ENCODE measurements around the gene TMEM51.

TMEM51 gene

GRCh38 chr1:15187175-15188129, 33.9 kb downstream of the TMEM51 start:
- DNase-seq (ENCODE audit: insufficient read length, low spot score) = no peak
- TF ChIP-seq, protein P1, sequence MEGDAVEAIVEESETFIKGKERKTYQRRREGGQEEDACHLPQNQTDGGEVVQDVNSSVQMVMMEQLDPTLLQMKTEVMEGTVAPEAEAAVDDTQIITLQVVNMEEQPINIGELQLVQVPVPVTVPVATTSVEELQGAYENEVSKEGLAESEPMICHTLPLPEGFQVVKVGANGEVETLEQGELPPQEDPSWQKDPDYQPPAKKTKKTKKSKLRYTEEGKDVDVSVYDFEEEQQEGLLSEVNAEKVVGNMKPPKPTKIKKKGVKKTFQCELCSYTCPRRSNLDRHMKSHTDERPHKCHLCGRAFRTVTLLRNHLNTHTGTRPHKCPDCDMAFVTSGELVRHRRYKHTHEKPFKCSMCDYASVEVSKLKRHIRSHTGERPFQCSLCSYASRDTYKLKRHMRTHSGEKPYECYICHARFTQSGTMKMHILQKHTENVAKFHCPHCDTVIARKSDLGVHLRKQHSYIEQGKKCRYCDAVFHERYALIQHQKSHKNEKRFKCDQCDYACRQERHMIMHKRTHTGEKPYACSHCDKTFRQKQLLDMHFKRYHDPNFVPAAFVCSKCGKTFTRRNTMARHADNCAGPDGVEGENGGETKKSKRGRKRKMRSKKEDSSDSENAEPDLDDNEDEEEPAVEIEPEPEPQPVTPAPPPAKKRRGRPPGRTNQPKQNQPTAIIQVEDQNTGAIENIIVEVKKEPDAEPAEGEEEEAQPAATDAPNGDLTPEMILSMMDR (IDR thresholded peaks at IDR 0.05; ENCODE audit: insufficient read depth, missing control alignments) = no peak
- FAIRE-seq = no peak

- FAIRE-seq (no peak), DNase-seq (ENCODE audit: insufficient read length, low spot score) (no peak)
- TF ChIP-seq, protein P1 (IDR thresholded peaks at IDR 0.05; ENCODE audit: insufficient read depth, missing control alignments) = no peak
Observed at GRCh38 chr1:15188130-15188524, 34.6 kb downstream of the TMEM51 start.

GRCh38 chr1:15188678-15189077, 35.1 kb downstream of the TMEM51 start:
- FAIRE-seq (no peak), DNase-seq (ENCODE audit: insufficient read length, low spot score) (no peak)
- TF ChIP-seq, protein P1 (IDR thresholded peaks at IDR 0.05; ENCODE audit: insufficient read depth, missing control alignments) = no peak

DNA sequence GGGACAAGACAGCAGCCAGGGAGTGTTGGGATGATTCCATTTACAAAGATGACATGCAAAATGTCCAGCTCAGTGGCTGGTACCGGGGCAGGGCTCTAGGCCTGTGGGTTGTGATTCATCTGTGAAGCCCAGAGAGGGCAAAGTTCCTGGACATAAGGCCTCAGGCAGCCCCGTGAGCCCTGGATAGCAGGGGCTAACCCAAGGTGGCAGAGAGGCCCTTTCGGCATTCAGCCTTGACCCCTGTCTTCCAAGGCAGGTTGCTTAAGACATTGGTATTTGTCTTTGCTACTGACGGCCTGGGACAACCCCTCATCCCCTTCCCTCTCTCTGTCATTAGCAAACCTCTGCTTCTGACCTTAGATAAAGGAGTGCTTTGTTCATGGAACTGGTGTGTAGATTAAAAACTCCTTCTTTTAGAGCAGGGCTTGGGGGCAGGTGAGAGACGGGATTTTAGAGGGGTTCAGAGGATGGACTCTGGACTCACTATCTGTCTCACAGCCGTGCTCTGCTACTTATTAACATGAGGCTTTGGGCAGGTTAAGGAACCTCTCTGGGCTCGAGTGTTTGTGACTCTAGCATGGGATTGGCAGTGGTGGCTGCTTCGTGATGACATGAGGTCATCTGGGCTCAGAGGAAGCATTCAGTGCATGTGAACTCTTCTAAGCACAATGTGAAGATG, 36.3 kb downstream of the TMEM51 start:
- FAIRE-seq = no peak
- no peak for DNase-seq (ENCODE audit: insufficient read length, low spot score)
- TF ChIP-seq, protein P1 (IDR thresholded peaks at IDR 0.05; ENCODE audit: insufficient read depth, missing control alignments) = no peak

DNA sequence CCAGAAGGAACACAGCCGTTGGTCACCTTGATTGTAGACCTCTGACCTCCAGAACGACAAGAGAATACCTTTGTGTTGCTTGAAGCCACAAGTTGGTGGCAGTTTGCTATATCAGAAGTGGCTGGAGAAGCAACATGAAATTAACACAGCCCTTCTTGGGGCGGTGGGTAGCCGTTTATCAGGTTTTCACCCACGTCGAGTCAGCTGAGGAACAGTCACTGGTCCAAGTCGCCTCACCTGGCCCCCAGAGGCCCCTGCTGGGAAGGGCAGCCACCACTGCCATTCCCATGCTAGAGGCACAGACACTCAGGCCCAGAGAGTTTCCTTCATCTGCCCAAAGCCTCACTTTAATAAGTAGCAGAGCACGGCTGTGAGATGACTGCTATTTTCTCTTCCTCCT, 37.7 kb downstream of the TMEM51 start:
- no peak for FAIRE-seq
- no peak for DNase-seq (ENCODE audit: insufficient read length, low spot score)
- TF ChIP-seq, protein P1 (IDR thresholded peaks at IDR 0.05; ENCODE audit: insufficient read depth, missing control alignments) = no peak

GRCh38 chr1:15191770-15192169, 38.2 kb downstream of the TMEM51 start:
- no peak for FAIRE-seq
- DNase-seq (ENCODE audit: insufficient read length, low spot score) = no peak
- TF ChIP-seq, protein P1 (IDR thresholded peaks at IDR 0.05; ENCODE audit: insufficient read depth, missing control alignments) = no peak
